Activated naive CD8-positive, alpha-beta T cell (primary cell): ENCODE data around the gene TWF2.

Experiments used
- H3K27ac Mint-ChIP-seq: one replicate; pipeline ENCODE4 v1.8.0; 2021; ENCODE audit warnings: mixed read lengths
- H3K27me3 Mint-ChIP-seq: one replicate; pipeline ENCODE4 v1.8.0; 2021; ENCODE audit warnings: mixed read lengths
- H3K36me3 Mint-ChIP-seq: one replicate; pipeline ENCODE4 v1.8.0; 2021; ENCODE audit warnings: mixed read lengths
- H3K4me1 Mint-ChIP-seq: one replicate; pipeline ENCODE4 v1.8.0; 2021; ENCODE audit warnings: low read depth, mixed read lengths
- H3K4me3 Mint-ChIP-seq: one replicate; pipeline ENCODE4 v1.8.0; 2021; ENCODE audit warnings: mild to moderate bottlenecking, mixed read lengths
- H3K9me3 Mint-ChIP-seq: one replicate; pipeline ENCODE4 v1.8.0; 2021; ENCODE audit warnings: low read depth, mixed read lengths

Gene TWF2

DNA sequence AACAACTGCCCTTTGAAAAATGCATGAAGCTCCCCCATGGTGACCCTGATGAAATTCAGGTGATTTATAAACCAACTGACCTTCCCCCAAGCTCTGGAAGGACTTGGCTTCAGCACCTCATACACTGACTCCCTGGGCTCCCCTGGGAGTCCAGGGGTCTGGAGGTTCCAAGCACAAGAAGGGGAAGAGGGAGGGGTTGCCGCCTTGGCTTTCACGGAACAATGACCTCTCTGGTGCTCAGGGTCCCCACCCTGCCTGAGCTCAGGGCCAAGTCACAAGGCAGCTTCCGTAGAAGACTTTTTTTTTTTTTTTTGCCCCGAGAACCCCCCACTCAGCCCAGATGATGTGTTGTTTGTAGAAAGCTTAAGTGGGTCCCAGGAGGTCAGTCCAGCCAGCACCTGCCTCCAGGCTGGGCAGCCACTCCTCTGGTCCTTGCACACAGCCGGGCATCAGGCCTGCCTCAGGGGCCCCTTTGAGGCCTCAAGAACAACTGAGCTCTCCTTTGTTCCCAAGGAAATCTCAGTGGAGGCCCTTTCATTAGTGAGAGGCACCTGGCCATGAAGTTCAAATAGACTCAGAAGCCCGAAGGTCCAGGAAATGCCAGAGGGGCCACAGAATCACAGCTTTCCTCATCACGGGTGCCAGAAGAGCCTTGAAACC, 55.0 kb downstream of the TWF2 start:
- Mint-ChIP-seq H3K27ac (no peak overlapping the region), H3K36me3 (no peaks in the 10 kb centered on the region), H3K4me1 (no peaks in the 10 kb centered on the region), H3K4me3 (no peak overlapping the region), H3K9me3 (no peaks in the 10 kb centered on the region), H3K27me3 (no peaks in the 10 kb centered on the region)

DNA sequence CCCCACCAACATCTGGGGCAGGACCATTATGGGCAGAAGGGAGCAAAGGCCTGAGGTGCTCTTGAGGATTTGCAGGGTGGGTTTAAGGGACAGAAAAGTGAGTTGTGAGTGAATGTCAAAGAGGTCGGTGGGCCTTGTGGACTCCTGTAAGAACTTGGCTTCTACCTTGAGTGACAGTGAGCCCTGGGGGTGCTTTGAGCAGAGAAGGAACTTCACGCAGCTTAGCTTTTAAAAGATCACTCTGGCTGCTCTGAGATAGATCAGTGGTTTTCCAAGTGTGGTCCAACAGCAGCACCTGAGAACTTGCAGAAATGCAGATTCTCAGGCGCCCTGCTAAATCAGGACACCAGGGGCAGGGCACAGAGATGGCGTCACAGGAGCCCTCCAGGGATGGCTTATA, 56.3 kb downstream of the TWF2 start:
- no peak overlapping the region for H3K4me3 Mint-ChIP-seq
- H3K27ac Mint-ChIP-seq, result no peak overlapping the region
- no peaks in the 10 kb centered on the region for H3K9me3 Mint-ChIP-seq
- H3K27me3 Mint-ChIP-seq, result no peaks in the 10 kb centered on the region
- H3K36me3 Mint-ChIP-seq, result no peaks in the 10 kb centered on the region
- no peaks in the 10 kb centered on the region for H3K4me1 Mint-ChIP-seq

DNA sequence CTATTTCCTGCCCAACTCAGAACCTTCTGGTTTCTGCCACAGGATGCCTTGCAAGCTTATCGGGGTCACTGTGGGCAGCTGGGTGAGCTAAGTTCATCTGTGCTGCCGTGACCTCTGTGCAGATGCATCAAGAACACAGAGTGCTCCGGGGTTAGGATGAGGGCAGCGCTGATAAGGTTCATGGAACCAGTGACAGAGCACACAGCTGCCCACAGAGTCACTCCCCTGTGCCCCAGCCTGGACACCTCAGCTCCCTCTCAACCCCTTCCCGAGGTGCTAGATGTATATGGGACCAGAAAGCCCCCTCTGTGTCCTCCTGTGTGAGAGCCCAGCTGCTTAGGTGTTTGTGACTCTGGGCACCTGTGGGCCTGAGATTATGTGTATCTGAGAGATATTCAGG, 56.8 kb downstream of the TWF2 start:
- Mint-ChIP-seq H3K4me1 (no peaks in the 10 kb centered on the region), H3K27me3 (no peaks in the 10 kb centered on the region)

DNA sequence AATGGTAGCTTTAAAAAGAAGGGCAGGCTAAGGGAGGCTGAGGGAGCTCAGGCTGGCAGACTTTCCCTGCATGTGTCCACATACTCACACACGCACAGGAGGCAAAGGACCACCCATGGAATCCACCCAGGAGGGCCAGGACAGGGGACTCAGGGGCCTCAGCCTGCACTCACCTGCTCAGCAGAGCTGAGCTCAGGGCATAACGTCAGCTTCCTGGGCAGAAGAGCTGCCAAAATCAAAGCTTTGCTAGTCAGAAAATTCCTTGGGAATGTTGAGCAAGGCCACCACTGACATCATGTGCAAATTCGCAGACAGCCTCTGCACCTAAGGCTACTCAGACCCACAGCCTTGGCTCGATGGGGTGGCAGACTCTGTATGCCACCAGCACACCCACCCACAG, 57.4 kb downstream of the TWF2 start:
- Mint-ChIP-seq H3K4me1 (no peaks in the 10 kb centered on the region), H3K4me3 (no peak overlapping the region), H3K9me3 (no peaks in the 10 kb centered on the region), H3K27ac (no peak overlapping the region), H3K27me3 (no peaks in the 10 kb centered on the region), H3K36me3 (no peaks in the 10 kb centered on the region)

More for the DNA sequence above, 56.8 kb downstream of the TWF2 start:
- Mint-ChIP-seq H3K4me3 (no peak overlapping the region), H3K9me3 (no peaks in the 10 kb centered on the region), H3K36me3 (no peaks in the 10 kb centered on the region), H3K27ac (no peak overlapping the region)
